HL-60 (cell line): ENCODE data around the gene CD99L2.

ENCODE experiments used
- DNase-seq, 2 experiments: peaks; one replicate each; pipeline ENCODE4 v3.0.0-alpha.2; 2010 to 2020; ENCODE audit warnings: low read depth in 1 of 2, low spot score in 1 of 2
- H3K27ac ChIP-seq: fragments of 250-450 bp; sonication (Bioruptor Pico); replicated peaks from 2 replicates; pipeline ENCODE4 v1.5.1; 2020; ENCODE audit warnings: mild to moderate bottlenecking, moderate library complexity
- H3K27me3 ChIP-seq: fragments of 250-450 bp; sonication (Bioruptor Pico); 2 replicates; pipeline ENCODE4 v1.5.1; 2021; ENCODE audit warnings: mild to moderate bottlenecking, moderate library complexity; ENCODE audit not compliant: insufficient read depth, poor library complexity, severe bottlenecking
- H3K4me3 ChIP-seq: replicated peaks from 2 replicates; pipeline ENCODE4 v1.5.1; 2011; ENCODE audit warnings: mild to moderate bottlenecking, control low read depth, low read length; ENCODE audit not compliant: insufficient read depth
- CTCF ChIP-seq: IDR thresholded peaks from one replicate; pipeline ENCODE4 v1.5.1; 2011; ENCODE audit warnings: low read length, control low read depth, inconsistent platforms; ENCODE audit not compliant: insufficient read depth
- GABPA ChIP-seq: IDR thresholded peaks from 2 replicates; pipeline ENCODE4 v1.6.1; 2012; ENCODE audit warnings: low read depth
- POLR2AphosphoS5 ChIP-seq: IDR thresholded peaks from 2 replicates; pipeline ENCODE4 v1.6.1; 2012; ENCODE audit warnings: low read depth
- REST ChIP-seq: IDR thresholded peaks from 2 replicates; pipeline ENCODE4 v1.6.1; 2012; ENCODE audit warnings: low read depth; ENCODE audit not compliant: insufficient replicate concordance
- SPI1 ChIP-seq: IDR thresholded peaks from 2 replicates; pipeline ENCODE4 v1.6.1; 2012; ENCODE audit warnings: low read depth, mild to moderate bottlenecking, borderline replicate concordance

The CD99L2 gene

GRCh38 chrX:150941580-150941979 lies 43.1 kb upstream of the CD99L2 start:
- no peak for DNase-seq
- Histone ChIP-seq H3K4me3 (no peak overlapping the region), H3K27me3 (no peaks in the 10 kb centered on the region), H3K27ac (no peak overlapping the region)
- no peak for TF ChIP-seq SPI1
- TF ChIP-seq CTCF, result no peak
- no peak for TF ChIP-seq REST
- no peak for TF ChIP-seq GABPA
- no peak for TF ChIP-seq POLR2AphosphoS5

- H3K27ac ChIP-seq, result no peak overlapping the region
- DNase-seq, result no peak
- H3K4me3 ChIP-seq, result no peak overlapping the region
- no peaks in the 10 kb centered on the region for H3K27me3 ChIP-seq
- TF ChIP-seq SPI1, result no peak
- TF ChIP-seq REST, result no peak
- TF ChIP-seq GABPA, result no peak
- TF ChIP-seq CTCF, result no peak
- no peak for TF ChIP-seq POLR2AphosphoS5
These were observed 42.5 kb upstream of the CD99L2 start for GRCh38 chrX:150940844-150941495.

- Histone ChIP-seq H3K27ac (no peak overlapping the region), H3K4me3 (no peak overlapping the region), H3K27me3 (no peaks in the 10 kb centered on the region)
- no peak for DNase-seq
- no peak for TF ChIP-seq SPI1
- TF ChIP-seq REST, result no peak
- TF ChIP-seq GABPA, result no peak
- TF ChIP-seq CTCF, result no peak
- TF ChIP-seq POLR2AphosphoS5, result no peak
These were observed 38.1 kb upstream of the CD99L2 start for GRCh38 chrX:150936556-150936955.
